Mesendoderm (in vitro differentiated cells): ENCODE measurements around the gene EPHB2.
"Not testable (repeated sequence)": the region's sequence is repeated elsewhere in the genome, so short reads cannot be mapped to it uniquely, and the experiment has no call there.

ENCODE experiments used
- DNase-seq: peaks from one replicate; pipeline ENCODE4 v3.0.0; 2013
- H2AK5ac ChIP-seq: 2 replicates; pipeline ENCODE4 v1.6.1; 2013; ENCODE audit warnings: low read length, inconsistent platforms
- H2BK120ac ChIP-seq: 2 replicates; pipeline ENCODE4 v1.6.1; 2013; ENCODE audit warnings: low read depth, mild to moderate bottlenecking, low read length, moderate library complexity, mixed read lengths
- H2BK15ac ChIP-seq: replicated peaks from 2 replicates; pipeline ENCODE4 v1.6.1; 2013; ENCODE audit warnings: low read depth, mild to moderate bottlenecking, moderate library complexity
- H2BK5ac ChIP-seq: 2 replicates; pipeline ENCODE4 v1.6.1; 2013; ENCODE audit warnings: low read length, inconsistent platforms
- H3K18ac ChIP-seq: 2 replicates; pipeline ENCODE4 v1.6.1; 2013; ENCODE audit warnings: mild to moderate bottlenecking, low read length, mixed read lengths
- H3K23ac ChIP-seq: one replicate; pipeline ENCODE4 v1.6.1; 2013; ENCODE audit warnings: low read length
- H3K27ac ChIP-seq: 2 replicates; pipeline ENCODE4 v1.5.1; 2013; ENCODE audit warnings: low read depth, mild to moderate bottlenecking, inconsistent platforms, low read length, moderate library complexity
- H3K27me3 ChIP-seq: 2 replicates; pipeline ENCODE4 v1.6.1; 2013; ENCODE audit warnings: low read length, control low read depth, mild to moderate bottlenecking, inconsistent platforms; ENCODE audit not compliant: insufficient read depth, poor library complexity
- H3K36me3 ChIP-seq: 2 replicates; pipeline ENCODE4 v1.6.1; 2013; ENCODE audit warnings: low read length, inconsistent platforms; ENCODE audit not compliant: control insufficient read depth, insufficient read depth
- H3K4ac ChIP-seq: one replicate; pipeline ENCODE4 v1.6.1; 2013; ENCODE audit warnings: low read depth, mild to moderate bottlenecking, low read length, moderate library complexity
- H3K4me1 ChIP-seq: 2 replicates; pipeline ENCODE4 v1.6.1; 2013; ENCODE audit warnings: low read depth, low read length, inconsistent platforms; ENCODE audit not compliant: control insufficient read depth
- H3K4me2 ChIP-seq: 2 replicates; pipeline ENCODE4 v1.6.1; 2013; ENCODE audit warnings: low read length
- H3K4me3 ChIP-seq: 2 replicates; pipeline ENCODE4 v1.5.1; 2013; ENCODE audit warnings: mild to moderate bottlenecking, low read length
- H3K56ac ChIP-seq: one replicate; pipeline ENCODE4 v1.6.1; 2013; ENCODE audit warnings: low read length
- H3K79me1 ChIP-seq: 2 replicates; pipeline ENCODE4 v1.6.1; 2013; ENCODE audit warnings: low read length, inconsistent platforms
- H3K79me2 ChIP-seq: 2 replicates; pipeline ENCODE4 v1.6.1; 2013; ENCODE audit warnings: mild to moderate bottlenecking, low read length; ENCODE audit not compliant: control insufficient read depth, insufficient read depth
- H3K9ac ChIP-seq: 2 replicates; pipeline ENCODE4 v1.6.1; 2013; ENCODE audit warnings: low read length, inconsistent platforms
- H4K5ac ChIP-seq: one replicate; pipeline ENCODE4 v1.6.1; 2013; ENCODE audit warnings: low read length
- H4K8ac ChIP-seq: one replicate; pipeline ENCODE4 v1.6.1; 2013; ENCODE audit warnings: low read depth, mild to moderate bottlenecking, control low read depth, low read length, moderate library complexity
- WGBS: extraction: QIAGEN DNeasy Blood & Tissue Kit; methylation state at CpG from one replicate; pipeline ENCODE4 v1.1.7; 2013; ENCODE audit warnings: low lambda C conversion rate, missing lambda C conversion rate; ENCODE audit not compliant: insufficient coverage; ENCODE audit errors: extremely low coverage; 5-methylcytosine and 5-hydroxymethylcytosine counted together

Gene EPHB2

GRCh38 chr1:22704440-22705067 is 6.1 kb upstream of the EPHB2 start:
- Histone ChIP-seq H3K27ac (no peak overlapping the region), H2BK5ac (no peak overlapping the region), H3K9ac (no peak overlapping the region), H3K4me1 (no peaks in the 10 kb centered on the region), H3K23ac (no peak overlapping the region), H4K5ac (no peak overlapping the region), H3K4me3 (no peak overlapping the region), H3K27me3 (no peaks in the 10 kb centered on the region), H3K36me3 (no peaks in the 10 kb centered on the region), H3K79me2 (no peaks in the 10 kb centered on the region), H3K56ac (no peak overlapping the region), H3K79me1 (no peaks in the 10 kb centered on the region), H2BK15ac (no peak overlapping the region), H2AK5ac (no peak overlapping the region), H2BK120ac (no peak overlapping the region), H3K4ac (no peak overlapping the region), H3K4me2 (no peak overlapping the region), H3K18ac (no peak overlapping the region), H4K8ac (no peak overlapping the region)
- peak; percentile 88 for DNase-seq
- WGBS: no CpG with 5 or more reads among the region's 2 CpGs

DNA sequence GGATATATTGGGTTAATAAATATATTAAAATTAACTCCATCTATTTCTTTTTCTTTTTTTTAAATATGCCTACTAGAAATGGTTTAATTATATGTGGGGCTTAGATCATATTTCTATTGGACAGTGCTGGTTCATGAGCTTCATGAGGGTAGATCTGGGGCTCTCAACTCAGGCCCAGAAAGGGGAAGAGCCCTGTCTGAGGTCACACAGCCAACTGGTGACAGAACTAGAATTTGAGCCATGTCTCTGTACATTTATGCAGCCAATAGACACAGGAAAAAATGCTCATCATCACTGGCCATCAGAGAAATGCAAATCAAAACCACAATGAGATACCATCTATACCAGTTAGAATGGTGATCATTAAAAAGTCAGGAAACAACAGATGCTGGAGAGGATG is 5.1 kb upstream of the EPHB2 start:
- H3K4me1 ChIP-seq: no peaks in the 10 kb centered on the region
- no peak overlapping the region for H3K27ac ChIP-seq
- no peaks in the 10 kb centered on the region for H3K79me1 ChIP-seq
- no peaks in the 10 kb centered on the region for H3K27me3 ChIP-seq
- no peak overlapping the region for H3K56ac ChIP-seq
- no peak overlapping the region for H3K4me3 ChIP-seq
- no peaks in the 10 kb centered on the region for H3K36me3 ChIP-seq
- no peak overlapping the region for H3K18ac ChIP-seq
- H2BK15ac ChIP-seq: no peak overlapping the region
- H3K23ac ChIP-seq: no peak overlapping the region
- no peak overlapping the region for H2BK5ac ChIP-seq
- H3K4me2 ChIP-seq: no peak overlapping the region
- no peak overlapping the region for H3K4ac ChIP-seq
- H3K9ac ChIP-seq: no peak overlapping the region
- H4K5ac ChIP-seq: no peak overlapping the region
- H3K79me2 ChIP-seq: no peaks in the 10 kb centered on the region
- DNase-seq: no peak
- H2BK120ac ChIP-seq: no peak overlapping the region
- H4K8ac ChIP-seq: no peak overlapping the region
- no peak overlapping the region for H2AK5ac ChIP-seq

DNA sequence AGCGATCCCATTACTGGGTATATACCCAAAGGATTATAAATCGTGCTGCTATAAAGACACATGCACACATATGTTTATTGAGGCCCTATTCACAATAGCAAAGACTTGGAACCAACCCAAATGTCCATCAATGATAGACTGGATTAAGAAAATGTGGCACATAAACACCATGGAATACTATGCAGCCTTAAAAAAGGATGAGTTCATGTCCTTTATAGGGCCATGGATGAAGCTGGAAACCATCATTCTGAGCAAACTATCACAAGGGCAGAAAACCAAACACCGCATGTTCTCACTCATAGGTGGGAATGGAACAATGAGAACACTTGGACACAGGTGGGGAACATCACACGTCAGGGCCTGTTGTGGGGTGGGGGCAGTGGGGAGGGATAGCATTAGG is 4.5 kb upstream of the EPHB2 start:
- not testable (repeated sequence) for H3K18ac ChIP-seq, H3K4me2 ChIP-seq, H3K27ac ChIP-seq, H2BK5ac ChIP-seq, H2BK120ac ChIP-seq, H3K36me3 ChIP-seq, H4K8ac ChIP-seq, H3K4me3 ChIP-seq, H3K27me3 ChIP-seq, H3K23ac ChIP-seq, DNase-seq, H2AK5ac ChIP-seq, H3K79me2 ChIP-seq, H3K4me1 ChIP-seq, H3K4ac ChIP-seq, H4K5ac ChIP-seq, H2BK15ac ChIP-seq, H3K56ac ChIP-seq, H3K9ac ChIP-seq, H3K79me1 ChIP-seq
- WGBS: no CpG with 5 or more reads among the region's 4 CpGs

DNA sequence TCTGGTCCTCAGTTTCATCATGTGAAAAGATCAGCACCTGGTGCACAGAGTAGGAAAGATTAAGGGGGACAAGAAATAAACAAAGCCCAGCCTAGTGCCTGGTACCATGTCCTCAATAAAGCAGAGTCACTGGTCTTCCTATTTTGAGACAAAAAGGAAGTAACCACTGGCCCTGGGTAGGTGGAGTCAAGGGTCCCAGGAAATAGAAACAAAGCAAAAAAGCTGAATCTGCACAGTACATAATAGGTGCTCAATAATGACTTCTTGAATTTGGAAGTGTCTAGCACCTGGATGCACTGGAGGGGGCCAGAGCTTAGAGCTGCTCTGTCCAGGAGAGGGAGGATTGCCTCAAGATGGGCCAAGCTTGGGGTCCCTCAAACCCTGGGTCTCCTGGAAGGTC is 1.9 kb upstream of the EPHB2 start:
- Histone ChIP-seq H2BK5ac (no peak overlapping the region), H3K79me2 (no peaks in the 10 kb centered on the region), H2BK15ac (no peak overlapping the region), H4K5ac (no peak overlapping the region), H4K8ac (no peak overlapping the region), H3K27me3 (peaks cover 11% of the 10 kb centered on the region), H3K4me2 (no peak overlapping the region), H2BK120ac (no peak overlapping the region), H3K27ac (no peak overlapping the region), H3K56ac (no peak overlapping the region), H3K18ac (no peak overlapping the region), H3K4ac (no peak overlapping the region), H3K79me1 (no peaks in the 10 kb centered on the region), H3K4me1 (no peaks in the 10 kb centered on the region), H3K36me3 (no peaks in the 10 kb centered on the region), H3K4me3 (no peak overlapping the region), H3K9ac (no peak overlapping the region), H2AK5ac (no peak overlapping the region), H3K23ac (no peak overlapping the region)
- DNase-seq: no peak

DNA sequence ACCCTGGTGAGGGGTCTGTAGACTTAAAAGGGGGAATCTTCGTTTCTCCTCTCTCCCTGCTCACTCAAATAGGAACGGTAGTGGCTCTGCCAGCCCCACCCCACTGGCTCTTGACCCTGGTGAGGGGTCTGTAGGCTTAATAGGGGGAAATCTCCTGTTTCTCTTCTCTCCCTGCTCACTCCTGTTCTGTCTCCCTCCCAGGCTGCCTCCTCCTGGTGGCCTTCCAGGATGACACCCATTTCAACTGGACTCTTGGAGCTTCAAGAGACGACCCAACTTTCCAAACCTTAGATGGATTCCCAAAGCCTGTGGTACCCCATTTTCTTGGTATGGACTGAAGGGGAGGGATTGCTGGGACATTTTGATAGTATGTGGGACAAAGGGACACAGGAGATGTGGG is 1.4 kb upstream of the EPHB2 start:
- Histone ChIP-seq H4K5ac (no peak overlapping the region), H3K4me2 (no peak overlapping the region), H3K9ac (no peak overlapping the region), H3K4me3 (no peak overlapping the region), H3K56ac (no peak overlapping the region), H3K4ac (no peak overlapping the region), H3K79me2 (no peaks in the 10 kb centered on the region), H3K4me1 (no peaks in the 10 kb centered on the region), H2BK5ac (no peak overlapping the region), H3K18ac (no peak overlapping the region), H3K27ac (no peak overlapping the region), H3K23ac (no peak overlapping the region), H3K79me1 (no peaks in the 10 kb centered on the region), H3K27me3 (peaks cover 11% of the 10 kb centered on the region), H2BK15ac (no peak overlapping the region), H2AK5ac (no peak overlapping the region), H3K36me3 (no peaks in the 10 kb centered on the region), H2BK120ac (no peak overlapping the region), H4K8ac (no peak overlapping the region)
- no CpG with 5 or more reads among the region's 3 CpGs for WGBS
- peak; percentile 50 for DNase-seq

GRCh38 chr1:22709891-22710700 is 543 bp upstream of the EPHB2 start:
- DNase-seq: peak; percentile 61
- Histone ChIP-seq H3K4ac (no peak overlapping the region), H3K18ac (peak overlapping the region; percentile 85), H3K56ac (peak overlapping the region; percentile 1), H3K79me1 (no peaks in the 10 kb centered on the region), H3K4me3 (no peak overlapping the region), H3K9ac (peak overlapping the region; percentile 25), H2BK5ac (no peak overlapping the region), H2AK5ac (no peak overlapping the region), H3K27me3 (peaks cover 11% of the 10 kb centered on the region), H3K4me2 (no peak overlapping the region), H3K27ac (no peak overlapping the region), H3K79me2 (no peaks in the 10 kb centered on the region), H4K5ac (no peak overlapping the region), H3K23ac (no peak overlapping the region), H3K4me1 (no peaks in the 10 kb centered on the region), H2BK15ac (no peak overlapping the region), H4K8ac (no peak overlapping the region), H3K36me3 (no peaks in the 10 kb centered on the region), H2BK120ac (peak overlapping the region; percentile 19)
- no CpG with 5 or more reads among the region's 50 CpGs for WGBS
